Lower leg skin (tissue), 4 donors: ENCODE measurements around the gene WFS1. TPM values are rescaled to one million over a fixed set of nuclear protein-coding genes. Genes with fewer than 3 reads are reported as not detected.

ENCODE experiments used
- DNase-seq, 2 donors: peaks; one replicate each; pipeline ENCODE4 v3.0.0-alpha.2; 2019; ENCODE audit warnings: low spot score in 2 of 2
- H3K4me3 ChIP-seq: fragments of 200-600 bp; sonication (generic); 2 replicates; pipeline ENCODE4 v1.5.1; 2017; ENCODE audit warnings: mild to moderate bottlenecking, low read depth; ENCODE audit not compliant: poor library complexity, severe bottlenecking
- CTCF ChIP-seq, 3 donors: fragments of 450-650 bp; IDR thresholded peaks; one replicate each; pipeline ENCODE4 v1.5.1; 2016; ENCODE audit warnings: antibody characterized with exemption in 3 of 3, mild to moderate bottlenecking in 3 of 3, moderate library complexity in 2 of 3
- POLR2A ChIP-seq, 2 donors: fragments of 450-650 bp; IDR thresholded peaks; one replicate each; pipeline ENCODE4 v1.6.1; 2016 to 2017; ENCODE audit warnings: antibody characterized with exemption in 2 of 2, mild to moderate bottlenecking in 1 of 2, moderate library complexity in 1 of 2
- whole genome bisulfite sequencing, 2 donors: methylation state at CpG; one replicate each; pipeline ENCODE4 v1.1.5; 2018; 5-methylcytosine and 5-hydroxymethylcytosine counted together
- intact Hi-C: fragments of 100-400 bp; cut with DNase I; formaldehyde crosslinking; loops from one replicate; pipeline ENCODE4 v1.15.0; 2023; ENCODE audit warnings: low total_unique reads
- total RNA-seq, 4 donors: library from RNA; depleted of rRNA; stranded (reverse); fragments of >200 nt; gene quantifications; one replicate each; pipeline ENCODE4 v1.1.0, GENCODE V29; 2016

WFS1 gene
- total RNA-seq, 4 donors from 2014 or later = 39.4 to 48.6 (median 45.1) TPM

- TF ChIP-seq CTCF (IDR thresholded peaks at IDR 0.05) = no peak
- peak in 1 of 2 donors; percentile 67 for DNase-seq
- no peak overlapping the region for H3K4me3 ChIP-seq
- WGBS, 2 donors = 78 to 82% methylated on average over 30 of the region's 30 CpGs
- intact Hi-C loops = no loop called here
Observed at GRCh38 chr4:6232836-6233785, 36.5 kb upstream of the WFS1 start.

GRCh38 chr4:6233929-6234328 is 35.7 kb upstream of the WFS1 start:
- no peak for TF ChIP-seq POLR2A (IDR thresholded peaks at IDR 0.05)
- no peak for TF ChIP-seq CTCF (IDR thresholded peaks at IDR 0.05)
- intact Hi-C loops = no loop called here
- no peak overlapping the region for H3K4me3 ChIP-seq
- 82 to 85% methylated on average over 6 of the region's 6 CpGs for WGBS, 2 donors
- peak in 1 of 2 donors; percentile 57 for DNase-seq

- H3K4me3 ChIP-seq = no peak overlapping the region
- peak in 1 of 2 donors; percentile 78 for DNase-seq
- no peak for TF ChIP-seq POLR2A (IDR thresholded peaks at IDR 0.05)
- TF ChIP-seq CTCF (IDR thresholded peaks at IDR 0.05) = no peak
- 79 to 85% methylated on average over 6 to 7 of the region's 7 CpGs for WGBS, 2 donors
- intact Hi-C loops = no loop called here
Observed at GRCh38 chr4:6235012-6235411, 34.6 kb upstream of the WFS1 start.

- DNase-seq = peak in 1 of 2 donors; percentile 52
- H3K4me3 ChIP-seq = no peak overlapping the region
- intact Hi-C loops = no loop called here
- TF ChIP-seq CTCF (IDR thresholded peaks at IDR 0.05) (no peak), POLR2A (IDR thresholded peaks at IDR 0.05) (no peak)
- 59 to 64% methylated on average over 17 of the region's 17 CpGs for WGBS, 2 donors
Observed at GRCh38 chr4:6235901-6236640, 33.6 kb upstream of the WFS1 start.

- no peak for TF ChIP-seq POLR2A (IDR thresholded peaks at IDR 0.05)
- no peak for TF ChIP-seq CTCF (IDR thresholded peaks at IDR 0.05)
- no peak overlapping the region for H3K4me3 ChIP-seq
- DNase-seq = peak in 1 of 2 donors; percentile 68
- 76% methylated on average over 12 of the region's 12 CpGs for WGBS, 2 donors
- intact Hi-C loops = no loop called here
Observed at GRCh38 chr4:6236816-6237390, 32.7 kb upstream of the WFS1 start.
